Neural crest cell (in vitro differentiated cells): ENCODE results near the gene GRIN2A. TPM values are rescaled to one million over a fixed set of nuclear protein-coding genes. Genes with fewer than 3 reads are reported as not detected.

Experiments used
- DNase-seq: peaks from one replicate; pipeline ENCODE4 v3.0.0; 2021; ENCODE audit warnings: low read depth, mixed read lengths, low spot score
- H3K27ac Mint-ChIP-seq: one replicate; pipeline ENCODE4 v1.8.0; 2021; ENCODE audit warnings: mild to moderate bottlenecking, mixed read lengths; ENCODE audit not compliant: unreplicated experiment
- H3K27me3 Mint-ChIP-seq: 2 replicates; pipeline ENCODE4 v1.8.0; 2021; ENCODE audit warnings: low read depth, mild to moderate bottlenecking, mixed read lengths
- H3K36me3 Mint-ChIP-seq: 2 replicates; pipeline ENCODE4 v1.8.0; 2021; ENCODE audit warnings: low read depth, mild to moderate bottlenecking, mixed read lengths
- H3K4me1 Mint-ChIP-seq: 2 replicates; pipeline ENCODE4 v1.8.0; 2021; ENCODE audit warnings: mixed read lengths
- H3K4me3 Mint-ChIP-seq: one replicate; pipeline ENCODE4 v1.8.0; 2021; ENCODE audit warnings: mild to moderate bottlenecking, mixed read lengths
- H3K9me3 Mint-ChIP-seq: 2 replicates; pipeline ENCODE4 v1.8.0; 2021; ENCODE audit warnings: mixed read lengths
- total RNA-seq: library from RNA; stranded (reverse); gene quantifications from 2 replicates; pipeline ENCODE4 v1.2.1, GENCODE V29; 2021
- TF ChIP-seq, protein P1 (sequence below): fragments of 200-600 bp; sonication (generic); conservative IDR thresholded peaks from 2 replicates; pipeline ENCODE4 v1.5.0; 2021; ENCODE audit warnings: antibody characterized with exemption, mild to moderate bottlenecking

GRIN2A gene
- total RNA-seq, 1 donor from 2014 or later, result 0.09 TPM

- no peak overlapping the region for H3K4me3 Mint-ChIP-seq
Measured at GRCh38 chr16:10013774-10014173, 168.5 kb downstream of the GRIN2A start.

GRCh38 chr16:10013364-10013763, 168.9 kb downstream of the GRIN2A start:
- Mint-ChIP-seq H3K9me3 (peaks cover 1% of the 10 kb centered on the region), H3K36me3 (no peaks in the 10 kb centered on the region), H3K27me3 (peaks cover 26% of the 10 kb centered on the region), H3K4me3 (no peak overlapping the region), H3K4me1 (no peaks in the 10 kb centered on the region), H3K27ac (no peak overlapping the region)
- no peak for DNase-seq
- TF ChIP-seq, protein P1, sequence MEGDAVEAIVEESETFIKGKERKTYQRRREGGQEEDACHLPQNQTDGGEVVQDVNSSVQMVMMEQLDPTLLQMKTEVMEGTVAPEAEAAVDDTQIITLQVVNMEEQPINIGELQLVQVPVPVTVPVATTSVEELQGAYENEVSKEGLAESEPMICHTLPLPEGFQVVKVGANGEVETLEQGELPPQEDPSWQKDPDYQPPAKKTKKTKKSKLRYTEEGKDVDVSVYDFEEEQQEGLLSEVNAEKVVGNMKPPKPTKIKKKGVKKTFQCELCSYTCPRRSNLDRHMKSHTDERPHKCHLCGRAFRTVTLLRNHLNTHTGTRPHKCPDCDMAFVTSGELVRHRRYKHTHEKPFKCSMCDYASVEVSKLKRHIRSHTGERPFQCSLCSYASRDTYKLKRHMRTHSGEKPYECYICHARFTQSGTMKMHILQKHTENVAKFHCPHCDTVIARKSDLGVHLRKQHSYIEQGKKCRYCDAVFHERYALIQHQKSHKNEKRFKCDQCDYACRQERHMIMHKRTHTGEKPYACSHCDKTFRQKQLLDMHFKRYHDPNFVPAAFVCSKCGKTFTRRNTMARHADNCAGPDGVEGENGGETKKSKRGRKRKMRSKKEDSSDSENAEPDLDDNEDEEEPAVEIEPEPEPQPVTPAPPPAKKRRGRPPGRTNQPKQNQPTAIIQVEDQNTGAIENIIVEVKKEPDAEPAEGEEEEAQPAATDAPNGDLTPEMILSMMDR, result no peak

More at GRCh38 chr16:10013774-10014173, 168.5 kb downstream of the GRIN2A start:
- Mint-ChIP-seq H3K27ac (no peak overlapping the region), H3K27me3 (peaks cover 31% of the 10 kb centered on the region), H3K36me3 (no peaks in the 10 kb centered on the region), H3K9me3 (no peaks in the 10 kb centered on the region), H3K4me1 (no peaks in the 10 kb centered on the region)
- no peak for DNase-seq
- TF ChIP-seq, protein P1, result no peak

DNA sequence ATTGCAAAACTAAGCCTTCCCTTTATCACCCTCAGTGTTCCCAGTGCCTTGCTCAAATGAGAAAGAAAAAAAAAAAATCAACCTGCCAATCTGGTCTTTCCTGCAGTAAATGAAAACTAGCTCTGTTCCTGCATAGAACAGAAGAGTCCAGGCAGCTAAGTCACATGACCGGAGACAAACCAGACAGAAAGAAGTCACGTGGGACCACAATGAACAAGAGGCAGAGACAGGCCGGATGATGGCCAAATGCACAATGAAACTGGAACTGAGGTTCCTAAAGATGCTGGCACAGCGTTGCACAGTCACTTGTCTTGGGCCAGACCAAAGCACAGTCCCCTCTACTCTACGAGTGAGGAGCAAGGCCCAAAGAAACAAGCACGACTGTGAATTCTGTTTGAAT, 172.5 kb downstream of the GRIN2A start:
- no peak for DNase-seq
- Mint-ChIP-seq H3K27ac (no peak overlapping the region), H3K27me3 (peaks cover 33% of the 10 kb centered on the region), H3K36me3 (no peaks in the 10 kb centered on the region), H3K9me3 (peaks cover 5% of the 10 kb centered on the region), H3K4me1 (no peaks in the 10 kb centered on the region), H3K4me3 (no peak overlapping the region)
- TF ChIP-seq, protein P1, result no peak

GRCh38 chr16:10003486-10003885, 178.7 kb downstream of the GRIN2A start:
- H3K27me3 Mint-ChIP-seq, result peaks cover 21% of the 10 kb centered on the region
- no peaks in the 10 kb centered on the region for H3K4me1 Mint-ChIP-seq
- H3K27ac Mint-ChIP-seq, result no peak overlapping the region
- H3K4me3 Mint-ChIP-seq, result no peak overlapping the region
- no peak for DNase-seq
- H3K9me3 Mint-ChIP-seq, result peaks cover 5% of the 10 kb centered on the region
- TF ChIP-seq, protein P1, result no peak
- no peaks in the 10 kb centered on the region for H3K36me3 Mint-ChIP-seq

GRCh38 chr16:10001258-10001775, 180.9 kb downstream of the GRIN2A start:
- peaks cover 3% of the 10 kb centered on the region for H3K9me3 Mint-ChIP-seq
- H3K4me1 Mint-ChIP-seq, result no peaks in the 10 kb centered on the region
- H3K36me3 Mint-ChIP-seq, result no peaks in the 10 kb centered on the region
- peaks cover 23% of the 10 kb centered on the region for H3K27me3 Mint-ChIP-seq
- no peak for DNase-seq
- TF ChIP-seq, protein P1, result no peak
- no peak overlapping the region for H3K4me3 Mint-ChIP-seq
- H3K27ac Mint-ChIP-seq, result no peak overlapping the region
